ENCODE results near the gene ATP6V1G1.

Gene ATP6V1G1

GRCh38 chr9:114638404-114638803 lies 50.8 kb downstream of the ATP6V1G1 start:
- TF ChIP-seq CTCF (conservative IDR thresholded peaks at IDR 0.05) (no peak), ZFX (IDR thresholded peaks at IDR 0.05) (no peak)

GRCh38 chr9:114641967-114642366 lies 54.4 kb downstream of the ATP6V1G1 start:
- no peak for TF ChIP-seq ZFX (IDR thresholded peaks at IDR 0.05)
- TF ChIP-seq CTCF (conservative IDR thresholded peaks at IDR 0.05): no peak
- no peak overlapping the region for H3K27ac ChIP-seq

More at GRCh38 chr9:114638404-114638803, 50.8 kb downstream of the ATP6V1G1 start:
- H3K27ac ChIP-seq: no peak overlapping the region

- no peak for TF ChIP-seq ZFX (IDR thresholded peaks at IDR 0.05)
- no peak for TF ChIP-seq CTCF (conservative IDR thresholded peaks at IDR 0.05)
Observed at GRCh38 chr9:114643001-114643400, 55.4 kb downstream of the ATP6V1G1 start.

GRCh38 chr9:114643896-114644295 lies 56.3 kb downstream of the ATP6V1G1 start:
- H3K27ac ChIP-seq: no peak overlapping the region
- TF ChIP-seq ZFX (IDR thresholded peaks at IDR 0.05): no peak
- TF ChIP-seq CTCF (conservative IDR thresholded peaks at IDR 0.05): no peak

More at GRCh38 chr9:114643001-114643400, 55.4 kb downstream of the ATP6V1G1 start:
- H3K27ac ChIP-seq: no peak overlapping the region
